ENCODE measurements around the gene FHL1. TPM values are rescaled to one million over a fixed set of nuclear protein-coding genes. Genes with fewer than 3 reads are reported as not detected.

The FHL1 gene
- total RNA-seq, 1 donor from 2014 or later: 1,867 TPM

- peaks cover 64% of the 10 kb centered on the region for H3K4me1 ChIP-seq
- TF ChIP-seq CTCF (IDR thresholded peaks at IDR 0.05; ENCODE audit: borderline replicate concordance): no peak
- H3K4me3 ChIP-seq: no peak overlapping the region
- peaks cover 40% of the 10 kb centered on the region for H3K36me3 ChIP-seq
- intact Hi-C loops (cut with micrococcal nuclease): loop anchor here (5.0 kb wide), 1 partner anchor 37 kb away; no protein-coding TSS in a partner anchor
- DNase-seq: no peak
- H3K9me3 ChIP-seq (replicated peaks): no peaks in the 10 kb centered on the region
- peak overlapping the region; percentile 87 for H3K27ac ChIP-seq (replicated peaks)
- no peaks in the 10 kb centered on the region for H3K27me3 ChIP-seq (ENCODE audit: low read depth)
Measured at GRCh38 chrX:136209751-136210150, 62.4 kb downstream of the FHL1 start.

- no peaks in the 10 kb centered on the region for H3K27me3 ChIP-seq (ENCODE audit: low read depth)
- no peak for DNase-seq
- no peak overlapping the region for H3K4me3 ChIP-seq
- H3K4me1 ChIP-seq: peaks cover 59% of the 10 kb centered on the region
- no peaks in the 10 kb centered on the region for H3K9me3 ChIP-seq (replicated peaks)
- H3K36me3 ChIP-seq: peaks cover 40% of the 10 kb centered on the region
- no peak for TF ChIP-seq CTCF (IDR thresholded peaks at IDR 0.05; ENCODE audit: borderline replicate concordance)
- peak overlapping the region; percentile 87 for H3K27ac ChIP-seq (replicated peaks)
- intact Hi-C loops (cut with micrococcal nuclease): no loop called here
Measured at GRCh38 chrX:136210243-136210642, 62.9 kb downstream of the FHL1 start.

GRCh38 chrX:136210806-136211205, 63.5 kb downstream of the FHL1 start:
- H3K4me3 ChIP-seq: no peak overlapping the region
- intact Hi-C loops (cut with micrococcal nuclease): no loop called here
- H3K27me3 ChIP-seq (ENCODE audit: low read depth): no peaks in the 10 kb centered on the region
- TF ChIP-seq CTCF (IDR thresholded peaks at IDR 0.05; ENCODE audit: borderline replicate concordance): no peak
- peak overlapping the region; percentile 87 for H3K27ac ChIP-seq (replicated peaks)
- DNase-seq: peak; percentile 47
- peaks cover 54% of the 10 kb centered on the region for H3K4me1 ChIP-seq
- no peaks in the 10 kb centered on the region for H3K9me3 ChIP-seq (replicated peaks)
- peaks cover 40% of the 10 kb centered on the region for H3K36me3 ChIP-seq

- H3K27ac ChIP-seq (replicated peaks): peak overlapping the region; percentile 87
- no peak for TF ChIP-seq CTCF (IDR thresholded peaks at IDR 0.05; ENCODE audit: borderline replicate concordance)
- no peak overlapping the region for H3K4me3 ChIP-seq
- intact Hi-C loops (cut with micrococcal nuclease): no loop called here
- H3K9me3 ChIP-seq (replicated peaks): no peaks in the 10 kb centered on the region
- H3K36me3 ChIP-seq: peaks cover 34% of the 10 kb centered on the region
- peaks cover 42% of the 10 kb centered on the region for H3K4me1 ChIP-seq
- DNase-seq: no peak
- no peaks in the 10 kb centered on the region for H3K27me3 ChIP-seq (ENCODE audit: low read depth)
Measured at GRCh38 chrX:136211766-136212556, 64.6 kb downstream of the FHL1 start.

GRCh38 chrX:136212557-136213111, 65.3 kb downstream of the FHL1 start:
- Histone ChIP-seq H3K27me3 (ENCODE audit: low read depth) (no peaks in the 10 kb centered on the region), H3K4me1 (peaks cover 36% of the 10 kb centered on the region), H3K27ac (replicated peaks) (peak overlapping the region; percentile 87), H3K9me3 (replicated peaks) (no peaks in the 10 kb centered on the region), H3K36me3 (peaks cover 34% of the 10 kb centered on the region), H3K4me3 (no peak overlapping the region)
- DNase-seq: no peak
- TF ChIP-seq CTCF (IDR thresholded peaks at IDR 0.05; ENCODE audit: borderline replicate concordance): no peak
- intact Hi-C loops (cut with micrococcal nuclease): no loop called here
